Effector CD8-positive, alpha-beta T cell (primary cell): Measurements from ENCODE around the gene CPN1.
"Not testable (repeated sequence)": the region's sequence is repeated elsewhere in the genome, so short reads cannot be mapped to it uniquely, and the experiment has no call there.

Experiments used
- DNase-seq: peaks from one replicate; lab custom pipeline; 2025; lab: John Stamatoyannopoulos, UW

The CPN1 gene

DNA sequence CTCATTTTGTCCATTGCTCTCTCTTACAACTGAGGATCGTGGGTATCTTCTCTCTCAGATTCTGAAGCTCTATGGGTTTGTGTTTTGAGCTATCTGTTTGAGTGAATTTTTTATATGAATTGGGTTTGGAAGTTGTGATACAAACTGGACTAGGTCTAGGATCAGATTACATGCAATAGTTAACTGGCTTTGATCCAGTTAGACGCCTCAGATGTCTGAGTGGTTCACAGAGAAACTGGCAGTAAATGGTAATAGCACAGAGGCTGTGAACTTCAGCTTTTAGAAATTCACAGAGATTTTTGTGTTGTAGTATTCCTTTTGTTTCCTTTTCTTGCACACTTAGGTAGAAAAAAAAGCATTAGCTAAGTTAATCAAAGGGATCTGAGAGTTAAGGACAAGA, 59.3 kb downstream of the CPN1 start:
- no peak for DNase-seq

DNA sequence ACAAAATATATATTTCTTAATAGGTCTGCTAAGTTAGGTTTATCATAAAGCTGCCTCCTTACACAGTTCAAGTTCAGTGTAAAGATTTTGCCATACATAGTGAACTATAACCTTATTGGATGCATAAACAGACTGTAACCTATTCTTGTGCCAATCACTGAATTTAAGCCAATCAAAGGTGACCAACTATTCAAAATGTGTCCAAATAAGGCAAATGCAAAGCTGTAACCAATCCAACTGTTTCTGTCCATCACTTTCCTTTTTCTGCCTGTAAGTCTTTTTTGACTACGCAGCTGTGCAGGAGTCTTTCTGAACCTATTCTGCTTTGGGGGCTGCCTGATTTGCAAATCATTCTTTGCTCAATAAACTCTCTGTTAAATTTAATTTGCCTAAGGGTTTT, 60.3 kb downstream of the CPN1 start:
- no peak for DNase-seq

DNA sequence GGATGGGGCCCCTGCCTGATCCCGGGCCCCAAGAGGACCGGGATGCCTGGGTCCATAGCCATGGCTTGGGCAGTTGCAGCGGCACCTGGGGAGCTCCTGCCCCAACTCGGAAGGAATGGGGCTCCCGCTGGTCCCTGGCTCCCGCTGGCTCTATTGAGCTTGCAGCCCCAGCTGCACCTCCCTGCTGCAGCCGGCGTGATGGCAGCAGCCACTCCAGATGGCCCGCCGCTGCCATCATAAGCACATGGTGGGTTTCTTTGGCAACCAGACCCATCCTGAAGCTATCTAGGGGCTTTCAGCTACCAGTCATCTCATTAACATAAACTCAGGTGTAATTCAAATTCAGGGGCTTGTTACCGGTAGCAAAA, 60.8 kb downstream of the CPN1 start:
- no peak for DNase-seq

DNA sequence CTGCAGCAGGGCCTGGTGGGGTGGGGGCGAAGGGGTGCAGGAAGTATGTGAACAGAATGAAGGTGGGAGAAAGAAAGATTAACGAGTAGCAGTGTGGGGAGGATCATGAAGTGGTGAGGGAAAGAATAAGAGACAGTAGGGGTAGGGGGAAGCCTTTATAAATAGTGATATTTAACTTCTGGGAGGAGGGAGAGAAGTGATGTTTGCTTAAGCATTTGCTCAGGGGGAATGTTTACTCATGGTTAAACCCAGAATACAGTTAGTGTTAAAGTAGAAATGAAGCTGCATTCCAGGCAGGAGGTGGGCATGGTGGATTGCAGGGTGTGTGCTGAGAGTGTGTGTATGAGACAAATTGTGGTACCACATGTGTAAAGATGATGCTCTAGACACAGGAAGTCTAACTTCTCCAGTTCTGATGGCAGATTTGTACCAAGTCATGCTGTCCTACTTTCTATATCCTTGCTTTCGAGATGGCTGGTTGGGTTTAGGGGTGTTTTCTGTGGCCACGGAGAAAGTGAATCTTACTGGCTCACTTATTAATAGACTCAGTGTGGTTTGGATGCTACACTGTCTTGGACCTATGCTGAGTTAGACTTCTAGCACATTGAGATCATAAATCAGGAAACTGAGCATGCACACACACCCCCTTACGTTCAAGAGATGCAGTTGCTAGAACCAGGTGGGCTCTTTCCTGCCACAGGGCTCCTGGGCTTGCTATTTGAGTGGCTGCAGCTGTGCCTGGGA, 61.4 kb downstream of the CPN1 start:
- no peak for DNase-seq

DNA sequence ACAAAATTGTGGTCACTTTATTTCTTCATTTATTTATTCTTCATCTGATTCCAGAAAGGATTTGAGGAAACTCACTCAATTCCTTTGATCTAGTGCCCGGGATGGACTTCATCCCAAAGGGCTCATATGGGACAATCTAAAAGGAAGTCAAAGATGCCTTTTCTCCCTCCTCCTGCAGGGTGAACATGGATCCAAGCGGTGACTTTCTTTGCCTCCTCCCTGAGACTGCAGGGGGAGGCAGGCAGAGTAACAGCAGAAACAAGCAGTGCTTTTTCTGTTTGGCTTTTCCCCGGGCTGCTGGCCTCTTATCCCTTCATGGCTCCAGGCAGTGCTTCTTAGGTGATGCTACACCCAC, 61.9 kb downstream of the CPN1 start:
- DNase-seq, result no peak

DNA sequence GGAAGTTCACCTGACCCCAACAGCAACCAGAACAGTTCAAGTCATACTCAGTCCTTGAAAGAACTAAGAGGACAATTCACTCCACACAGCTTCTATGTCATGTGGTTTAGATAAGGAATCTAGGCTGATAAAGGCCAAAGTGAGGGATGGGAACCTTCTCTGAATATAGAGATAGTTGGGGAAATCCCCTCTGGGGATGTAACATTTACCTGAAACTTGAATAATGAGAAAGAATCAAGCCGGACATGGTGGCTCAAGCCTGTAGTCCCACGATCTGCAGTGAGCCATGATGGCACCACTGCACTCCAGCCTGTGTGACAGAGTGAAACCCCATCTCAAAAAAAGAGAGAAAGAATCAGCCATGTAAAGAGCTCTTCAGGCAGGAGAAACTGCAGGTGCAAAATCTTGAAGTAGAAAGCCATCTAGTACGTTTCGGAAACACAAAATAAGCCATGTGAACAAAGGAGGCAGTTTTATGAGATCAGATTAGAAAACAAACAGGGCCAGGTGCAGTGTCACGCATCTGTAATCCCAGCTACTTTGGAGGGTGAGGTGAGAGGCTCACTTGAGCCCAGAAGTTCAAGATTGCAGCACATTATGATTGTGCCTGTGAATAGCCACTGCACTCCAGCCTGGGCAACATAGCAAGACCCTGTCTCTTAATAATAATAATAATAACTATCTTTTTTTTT, 67.5 kb downstream of the CPN1 start:
- no peak for DNase-seq

DNA sequence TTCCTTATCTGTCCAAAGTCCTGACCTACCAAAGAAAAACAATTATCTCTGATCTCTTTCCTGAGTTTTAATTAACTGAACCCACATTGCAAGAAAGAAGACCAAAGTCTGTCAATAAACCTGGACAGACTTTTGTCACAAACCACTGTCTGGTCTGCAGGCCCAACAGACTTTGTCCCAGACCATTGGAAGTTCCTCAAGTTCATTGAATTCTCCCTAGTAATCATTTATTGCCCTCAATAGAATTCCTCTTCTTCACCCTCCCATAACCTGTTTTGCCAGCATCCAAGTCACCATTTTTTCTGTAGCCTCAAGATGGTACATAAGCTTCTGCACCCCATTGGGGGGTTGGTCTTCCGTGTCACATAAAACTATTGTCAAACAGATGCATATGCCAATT, 68.0 kb downstream of the CPN1 start:
- no peak for DNase-seq

DNA sequence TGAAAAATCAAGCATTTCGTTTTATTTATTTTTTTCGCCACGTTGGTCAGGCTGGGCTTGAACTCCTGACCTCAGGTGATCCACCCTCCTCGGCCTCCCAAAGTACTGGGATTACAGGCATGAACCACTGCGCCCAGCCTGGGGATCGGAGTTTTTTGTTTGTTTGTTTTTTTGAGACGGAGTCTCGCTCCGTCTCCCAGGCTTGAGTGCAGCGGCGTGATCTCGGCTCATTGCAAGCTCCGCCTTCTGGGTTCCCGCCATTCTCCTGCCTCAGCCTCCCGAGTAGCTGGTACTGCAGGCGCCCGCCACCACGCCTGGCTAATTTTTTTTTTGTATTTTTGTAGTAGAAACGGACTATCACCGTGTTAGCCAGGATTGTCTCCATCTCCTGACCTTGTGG, 69.8 kb downstream of the CPN1 start:
- DNase-seq, result not testable (repeated sequence)

DNA sequence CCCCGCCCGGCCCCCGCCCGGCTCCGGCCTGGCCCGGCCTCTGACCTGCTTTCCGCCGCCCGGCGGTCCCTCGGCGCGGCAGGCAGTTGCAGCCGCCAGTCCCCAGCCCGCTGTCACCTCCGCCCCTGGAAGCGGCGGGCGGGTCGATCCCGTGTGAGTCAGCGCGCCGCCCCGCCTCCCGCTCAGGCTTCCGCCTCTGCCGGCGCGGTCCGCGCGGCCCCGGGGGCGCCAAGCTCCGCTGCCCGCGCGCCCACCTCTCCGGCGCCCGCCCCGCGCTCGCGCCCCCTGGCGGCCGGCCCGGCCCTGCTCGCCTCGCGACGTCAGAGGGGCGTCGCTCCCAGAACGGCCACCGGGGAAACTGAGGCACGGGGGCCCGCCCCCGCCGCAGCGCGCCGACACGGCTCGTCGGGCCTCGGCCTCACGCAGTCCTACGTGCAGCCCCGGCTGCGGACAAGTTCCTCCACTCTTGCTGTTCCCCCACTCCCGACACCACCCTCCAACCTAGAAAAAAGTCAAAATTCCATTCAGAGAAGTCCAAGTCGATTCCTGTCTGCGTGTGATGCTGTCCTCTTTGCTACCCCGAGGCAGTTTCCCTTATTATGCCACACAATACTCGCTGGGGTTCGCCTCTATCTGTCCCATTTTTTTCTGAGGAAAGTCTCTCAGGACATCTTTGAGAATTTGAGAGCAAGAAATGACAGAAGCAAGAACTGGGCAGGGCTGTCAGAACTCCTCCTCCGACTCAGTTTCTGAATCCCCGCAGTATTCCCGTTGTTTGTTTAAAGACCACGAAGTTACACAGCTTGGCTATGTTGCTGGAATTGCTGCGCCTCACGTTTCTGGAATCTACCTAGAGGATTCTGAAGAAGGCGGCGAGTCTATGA, 71.6 kb downstream of the CPN1 start, which contains the start of gene DNMBP:
DNMBP (minus strand) TSS at position 155 of the 884 bp plus-strand sequence. CDS start 37,823 bp downstream, outside the sequence.
- DNase-seq, result peak; percentile 70

DNA sequence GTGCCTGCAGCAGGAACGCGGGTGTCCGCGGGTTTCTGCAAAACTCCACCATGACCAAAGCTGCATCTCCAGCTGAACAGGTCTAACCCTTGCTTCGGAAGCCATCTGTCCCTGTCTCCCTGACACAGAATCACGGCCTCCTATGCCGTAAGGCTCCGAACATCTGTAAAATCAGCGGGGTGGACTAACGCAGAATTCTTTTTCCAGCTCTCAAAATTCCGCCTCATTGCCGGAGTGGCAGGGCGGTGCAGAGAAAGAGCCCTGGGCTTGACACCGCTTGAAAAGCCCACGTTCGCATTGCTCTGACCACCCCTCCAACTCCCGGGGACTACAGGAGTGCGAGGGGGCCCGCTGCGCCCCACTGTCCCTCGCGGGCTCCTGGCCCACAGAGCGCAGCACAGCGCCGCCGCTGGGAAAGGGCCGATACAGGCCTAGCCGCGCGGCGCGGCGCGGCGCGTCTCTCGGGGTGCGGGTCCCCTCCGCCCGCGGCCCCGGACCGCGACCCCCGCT, 72.3 kb downstream of the CPN1 start:
- DNase-seq, result peak; percentile 52

DNA sequence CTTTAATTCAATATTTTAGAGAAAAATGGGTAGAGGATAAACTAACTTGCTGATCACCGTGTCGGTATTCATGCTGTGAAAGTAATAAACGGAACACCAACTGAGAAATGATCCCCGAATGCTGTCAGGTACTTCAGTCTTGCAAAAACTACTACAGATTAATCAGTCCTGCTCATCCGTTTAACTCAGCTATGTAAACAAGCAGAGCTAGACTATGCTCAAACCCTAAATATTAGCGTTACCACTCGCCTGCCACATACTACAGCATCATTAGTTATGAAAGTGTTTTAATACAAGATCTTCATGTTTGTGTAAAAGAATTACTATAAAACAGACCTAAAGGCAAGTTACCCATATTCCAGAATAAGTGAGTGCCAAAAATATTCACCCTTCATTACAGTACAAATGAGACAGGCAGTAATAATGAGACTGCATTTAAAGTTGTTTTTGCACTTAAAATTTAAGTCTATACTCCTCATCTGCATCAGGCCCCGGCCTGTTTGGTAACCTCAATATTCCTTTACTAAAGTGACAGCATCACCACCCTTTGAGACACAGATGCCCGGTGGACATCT, 72.9 kb downstream of the CPN1 start:
- DNase-seq, result no peak

DNA sequence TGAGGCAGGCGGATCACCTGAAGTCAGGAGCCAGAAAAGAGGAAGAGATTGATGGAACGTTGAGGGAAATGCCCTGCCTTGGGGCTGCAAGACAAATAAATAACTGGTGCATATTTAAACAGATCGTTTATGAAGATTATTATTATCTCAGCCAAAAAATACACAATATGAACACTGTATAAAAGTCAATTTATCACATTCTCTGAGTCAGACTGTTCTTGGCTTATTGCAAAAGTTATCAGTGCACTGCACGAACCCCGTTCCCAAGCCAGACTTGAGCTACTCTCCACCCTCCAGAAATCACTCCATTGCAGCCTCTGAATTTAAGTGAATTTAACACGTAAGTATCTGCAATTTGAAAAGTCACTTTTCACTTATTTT, 73.5 kb downstream of the CPN1 start:
- DNase-seq, result no peak

DNA sequence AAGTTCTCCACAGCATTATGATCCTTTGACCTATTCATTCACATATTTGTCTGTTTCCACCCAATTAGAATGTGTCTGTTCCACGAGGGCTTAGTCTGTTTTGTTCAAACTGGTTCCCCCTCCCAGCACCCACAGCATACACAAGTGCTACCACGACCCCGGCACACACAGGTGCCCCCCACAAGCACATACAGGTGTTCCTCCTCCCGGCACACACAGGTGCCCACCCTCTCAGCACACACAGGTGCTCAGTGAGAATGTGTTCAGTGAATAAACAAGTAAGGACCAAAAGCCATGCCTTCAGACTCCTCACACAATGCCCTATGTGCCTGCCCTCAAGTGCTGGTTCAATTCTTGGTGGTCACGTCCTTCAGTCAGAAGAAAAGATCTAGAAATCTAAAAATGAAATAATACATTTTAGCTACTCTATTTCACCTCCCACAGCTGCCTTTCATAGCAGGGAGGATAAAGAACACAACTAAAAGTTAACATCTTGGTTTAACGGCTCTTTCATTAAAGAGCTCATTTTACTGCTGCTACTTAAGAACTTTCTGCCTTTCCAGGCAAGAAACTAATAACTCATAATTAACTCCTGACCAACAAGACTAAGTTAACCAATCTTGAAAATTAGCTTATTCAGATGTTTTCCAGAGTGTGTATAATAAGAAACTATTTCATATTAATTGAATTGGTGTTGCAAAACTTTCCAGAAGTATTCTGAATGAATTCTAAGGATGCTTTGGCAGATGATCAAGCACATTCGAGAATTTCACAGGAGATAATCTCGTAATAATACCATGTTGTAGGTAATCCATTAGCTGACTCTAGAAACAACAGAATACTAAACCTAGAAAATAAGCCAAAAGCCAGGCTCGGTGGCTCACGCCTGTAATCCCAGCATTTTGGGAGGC, 74.2 kb downstream of the CPN1 start:
- no peak for DNase-seq

DNA sequence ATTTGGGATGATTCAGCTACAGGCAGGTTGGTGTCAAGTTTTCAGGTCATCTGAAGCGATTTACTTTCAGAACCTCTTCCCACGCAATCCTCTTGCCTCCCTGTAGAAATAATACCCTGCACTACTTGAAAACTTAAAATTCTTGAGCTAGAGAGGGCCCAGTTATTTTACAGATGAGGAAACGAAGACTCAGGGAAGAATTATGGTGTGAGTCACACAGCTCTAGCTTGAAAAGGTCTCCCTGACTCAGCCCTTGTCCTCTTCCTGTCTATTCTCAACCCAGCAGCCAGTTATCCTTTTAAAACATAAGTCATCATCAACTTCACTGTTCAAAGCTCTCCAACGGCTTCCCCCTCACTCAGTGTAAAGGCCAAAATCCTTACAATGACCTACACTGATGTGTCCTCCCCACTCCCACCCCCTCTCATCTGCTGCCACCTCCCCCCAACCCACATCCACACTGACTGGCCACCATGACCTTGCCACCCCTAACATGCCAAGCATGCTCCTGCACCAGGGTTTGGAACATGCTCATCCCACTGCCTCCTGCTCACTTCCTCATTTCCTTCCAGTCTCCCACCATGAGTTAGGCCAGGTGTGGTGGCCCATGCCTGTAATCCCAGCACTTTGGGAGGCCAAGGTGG, 75.3 kb downstream of the CPN1 start:
- no peak for DNase-seq

DNA sequence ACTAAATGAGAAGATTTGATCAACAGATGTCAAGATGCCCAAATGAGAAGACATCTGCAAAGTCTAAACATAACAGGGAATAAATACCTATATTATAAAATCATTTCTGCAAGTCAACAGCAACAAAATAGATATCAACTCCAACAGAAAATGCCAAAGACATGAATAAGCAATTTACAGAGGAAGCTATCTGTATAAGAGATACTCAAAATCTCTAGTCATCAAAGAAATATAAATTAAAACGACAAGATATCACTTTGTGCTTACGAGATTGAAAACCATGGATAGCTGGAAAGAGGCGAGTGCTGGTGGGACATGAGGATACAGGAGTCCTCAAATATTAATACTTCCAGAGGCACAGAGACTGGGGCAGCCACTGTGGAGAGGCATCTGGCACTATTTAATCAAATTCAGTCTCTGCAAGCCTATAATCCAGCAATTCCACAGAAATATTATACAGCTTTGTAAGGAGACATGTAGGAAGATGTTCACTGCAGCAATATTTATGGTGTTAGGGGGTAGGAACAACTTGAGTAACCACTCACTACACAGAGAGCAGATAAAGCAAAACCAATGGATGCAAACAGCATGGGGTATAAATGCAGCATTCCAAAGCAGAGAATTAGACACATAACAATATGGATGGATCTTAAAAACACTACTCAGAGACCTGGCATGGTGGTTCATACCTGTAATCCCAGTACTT, 76.7 kb downstream of the CPN1 start:
- DNase-seq, result no peak

DNA sequence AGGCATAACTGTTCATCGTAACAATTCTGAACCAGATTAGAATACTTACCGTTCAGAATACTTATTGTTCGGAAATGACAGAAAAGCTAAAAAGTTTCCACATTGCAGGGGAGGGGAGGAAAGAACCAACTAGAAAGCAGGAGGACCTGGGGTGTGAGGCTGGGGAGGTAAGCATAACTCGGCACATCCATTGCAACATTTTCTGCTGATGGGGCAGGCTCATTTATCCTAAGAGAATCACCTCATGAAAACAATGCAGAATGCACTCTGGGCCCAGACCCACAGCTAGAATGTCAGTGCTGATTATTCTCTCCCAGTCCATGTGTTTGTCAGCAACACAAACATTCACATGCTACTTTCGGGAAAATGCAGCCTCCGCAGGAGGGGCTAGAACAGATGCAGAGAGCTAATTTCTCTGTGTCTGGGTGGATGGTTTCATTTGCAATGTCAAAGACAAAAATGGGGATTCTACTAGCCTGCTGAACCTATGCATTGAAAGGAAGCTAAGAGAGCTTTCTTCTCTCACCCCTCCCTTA, 81.5 kb downstream of the CPN1 start:
- DNase-seq, result no peak

DNA sequence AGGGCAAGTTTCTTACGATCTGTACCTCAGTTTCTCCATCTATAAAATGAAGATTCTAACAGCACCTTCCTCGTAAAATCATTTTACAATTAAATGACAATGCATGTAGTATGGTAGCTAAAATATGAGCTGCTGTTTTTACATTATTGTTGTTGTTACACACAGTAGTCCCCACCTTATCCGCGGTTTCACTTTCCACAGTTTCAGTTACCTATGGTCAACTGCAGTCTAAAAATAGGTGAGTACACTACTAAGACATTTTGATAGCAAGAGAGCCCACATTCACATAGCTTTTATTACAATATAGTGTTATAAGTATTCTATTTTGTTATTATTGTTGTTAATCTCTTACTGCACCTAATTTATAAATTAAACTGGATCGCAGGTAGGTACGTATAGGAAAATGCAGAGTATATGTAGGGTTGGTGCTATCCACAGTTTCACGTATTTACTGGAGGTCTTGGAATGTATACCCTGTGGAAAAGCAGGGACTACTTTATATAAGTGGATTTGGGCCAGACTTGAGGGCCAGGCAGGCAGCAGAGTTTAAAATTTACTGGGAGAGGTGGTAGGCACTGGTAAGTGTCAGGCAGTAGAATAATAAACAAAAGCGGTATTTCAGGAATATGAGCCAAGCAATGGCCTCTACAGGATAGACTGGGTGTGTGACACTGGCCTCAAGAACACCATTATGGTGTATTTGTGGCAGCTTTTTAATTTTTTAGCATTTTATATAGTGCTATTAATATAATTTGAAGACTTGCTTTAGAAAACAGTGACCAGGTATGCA, 82.2 kb downstream of the CPN1 start:
- no peak for DNase-seq

DNA sequence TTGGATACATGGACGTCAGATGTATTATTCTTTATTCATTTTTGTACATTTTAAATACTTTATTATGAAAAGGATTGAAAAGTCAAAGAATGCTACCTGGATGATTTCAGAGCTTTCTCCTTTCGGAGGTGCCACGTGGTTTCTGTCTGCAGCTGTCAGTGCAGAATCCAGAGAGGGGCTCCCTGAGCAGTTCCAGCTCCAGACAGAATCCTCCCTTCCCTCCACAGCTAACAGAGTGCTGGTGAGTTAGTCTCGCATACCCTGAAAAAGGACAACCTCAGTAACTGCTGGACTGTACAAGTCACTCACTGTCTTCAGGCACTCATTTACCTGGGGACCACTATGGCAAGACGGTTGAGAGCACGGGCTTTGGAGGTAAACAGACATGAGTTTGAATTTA, 82.8 kb downstream of the CPN1 start:
- DNase-seq, result no peak
